Head of caudate nucleus (tissue), 42 donors: Measurements from ENCODE around the gene ARL6.

Experiments
- DNase-seq, 42 donors: peaks; one replicate each; pipeline versions ENCODE4 v3.0.0 to v3.0.0-alpha.2; 2020 to 2021; ENCODE audit warnings: mixed read lengths in 7 of 42
- intact Hi-C: fragments of 100-400 bp; cut with DNase I; formaldehyde crosslinking; loops from one replicate; pipeline ENCODE4 v1.15.0; 2022

The ARL6 gene, protein sequence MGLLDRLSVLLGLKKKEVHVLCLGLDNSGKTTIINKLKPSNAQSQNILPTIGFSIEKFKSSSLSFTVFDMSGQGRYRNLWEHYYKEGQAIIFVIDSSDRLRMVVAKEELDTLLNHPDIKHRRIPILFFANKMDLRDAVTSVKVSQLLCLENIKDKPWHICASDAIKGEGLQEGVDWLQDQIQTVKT

GRCh38 chr3:97764407-97765238 lies at the start of gene ARL6:
Gene ARL6, plus strand, starts transcription at chr3:97764758. Its CDS starts 3,350 bp downstream, at chr3:97768108.
- peak; percentile 79 to 95 (median 89) for DNase-seq
- intact Hi-C loops: no loop called here

- intact Hi-C loops: no loop called here
- peak; percentile 32 to 86 (median 74) for DNase-seq
Observed at GRCh38 chr3:97719156-97719821, 45.3 kb upstream of the ARL6 start.

DNA sequence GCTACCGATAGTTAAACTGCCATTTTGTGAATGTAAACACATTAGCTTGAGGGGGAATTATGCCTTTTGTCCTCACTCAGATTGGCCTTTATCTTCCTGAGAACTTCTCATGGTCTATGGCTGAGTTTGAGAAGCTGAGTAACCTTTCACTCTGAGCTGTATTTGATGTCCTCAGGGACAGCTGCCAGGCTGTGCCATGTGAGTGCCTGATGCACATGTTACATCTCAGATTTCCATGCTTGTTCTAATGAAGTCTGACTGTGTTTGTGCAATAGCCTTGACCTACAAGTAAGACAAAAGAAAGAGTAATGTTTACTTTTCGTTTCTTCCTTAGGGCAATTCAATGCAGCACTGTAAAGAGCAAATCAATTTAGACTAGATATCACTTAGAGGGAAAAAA lies 44.1 kb upstream of the ARL6 start:
- DNase-seq: no peak
- intact Hi-C loops: no loop called here

- intact Hi-C loops: no loop called here
- DNase-seq: no peak
Observed at GRCh38 chr3:97721446-97721845, 43.1 kb upstream of the ARL6 start.

DNA sequence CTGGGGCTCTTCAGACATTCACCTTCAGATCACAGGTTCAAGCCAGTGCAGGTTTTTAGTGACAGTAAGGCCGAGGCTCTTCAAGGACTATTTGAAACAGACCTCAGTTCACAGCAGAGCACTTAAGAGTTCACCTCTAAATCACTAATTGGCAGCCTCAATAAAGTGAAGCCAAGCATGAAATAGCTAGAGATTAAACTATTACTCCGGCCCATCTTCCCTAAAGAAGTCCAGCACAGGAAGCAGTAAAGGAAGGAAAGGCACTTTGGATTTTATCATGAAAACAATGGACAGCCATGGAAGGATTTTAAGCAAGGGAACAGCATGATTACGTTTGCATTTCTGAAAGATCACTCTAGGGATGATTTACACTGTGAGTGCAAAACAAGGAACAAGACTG lies 27.6 kb upstream of the ARL6 start:
- DNase-seq: no peak
- intact Hi-C loops: no loop called here

DNA sequence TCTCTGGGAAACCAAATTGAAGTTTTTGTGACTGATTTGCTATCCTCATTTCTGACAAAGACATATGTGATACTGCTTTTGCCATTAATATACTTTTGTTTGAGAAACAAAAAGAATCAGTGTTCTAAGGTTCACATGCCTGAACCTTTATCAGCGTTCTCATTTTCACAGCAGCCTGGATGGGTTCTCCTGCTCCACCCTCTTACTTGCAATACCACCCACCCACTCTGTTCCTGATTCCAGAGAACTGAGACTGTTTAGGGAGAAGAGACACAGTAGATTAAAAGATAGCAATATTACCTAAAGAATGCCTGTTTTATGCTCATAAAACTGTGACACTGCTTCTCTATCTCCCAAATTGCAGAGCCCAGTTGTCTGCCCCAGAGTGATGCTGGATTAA lies 25.8 kb upstream of the ARL6 start:
- DNase-seq: peak in 14 of 42 donors; percentile 11 to 70 (median 32)

DNA sequence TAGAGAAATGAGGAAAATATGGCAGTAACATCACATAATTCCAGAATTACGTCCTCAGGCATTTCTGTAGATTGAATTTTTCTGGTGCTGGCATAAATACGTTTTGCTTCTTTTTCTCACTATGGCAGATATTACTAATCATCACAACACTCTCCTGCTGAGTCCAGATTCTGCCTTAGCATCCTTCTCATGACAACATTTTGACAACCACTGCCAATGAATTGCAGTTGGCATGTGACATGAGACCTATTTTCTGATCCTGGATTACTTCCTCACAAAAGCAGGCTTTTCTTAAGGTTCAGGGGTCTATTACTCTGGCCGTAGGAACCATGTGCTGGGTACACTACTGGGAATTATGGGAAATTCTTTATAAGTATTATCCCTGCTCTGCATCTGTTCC lies 22.5 kb upstream of the ARL6 start:
- intact Hi-C loops: no loop called here
- no peak for DNase-seq

More for the DNA sequence above, 25.8 kb upstream of the ARL6 start:
- intact Hi-C loops: no loop called here

DNA sequence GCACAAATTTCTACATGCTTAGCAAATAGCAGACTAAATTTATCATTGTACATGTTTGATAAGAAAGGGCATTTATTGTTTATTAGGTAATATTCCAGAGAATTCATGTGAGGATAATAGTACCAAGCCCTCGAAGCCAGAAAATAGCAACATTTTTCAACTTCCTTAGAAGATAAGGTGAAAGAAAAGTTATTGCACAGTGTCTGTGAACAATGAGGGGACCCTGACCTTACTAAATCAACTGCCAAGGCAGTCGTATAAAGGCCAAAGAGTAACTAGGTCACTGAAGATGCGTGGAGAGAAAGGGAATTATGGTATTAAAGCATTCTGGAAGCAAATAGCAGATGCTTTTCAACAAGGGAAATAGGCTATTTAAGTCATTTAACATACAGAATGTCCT lies 20.3 kb upstream of the ARL6 start:
- no peak for DNase-seq
- intact Hi-C loops: no loop called here

DNA sequence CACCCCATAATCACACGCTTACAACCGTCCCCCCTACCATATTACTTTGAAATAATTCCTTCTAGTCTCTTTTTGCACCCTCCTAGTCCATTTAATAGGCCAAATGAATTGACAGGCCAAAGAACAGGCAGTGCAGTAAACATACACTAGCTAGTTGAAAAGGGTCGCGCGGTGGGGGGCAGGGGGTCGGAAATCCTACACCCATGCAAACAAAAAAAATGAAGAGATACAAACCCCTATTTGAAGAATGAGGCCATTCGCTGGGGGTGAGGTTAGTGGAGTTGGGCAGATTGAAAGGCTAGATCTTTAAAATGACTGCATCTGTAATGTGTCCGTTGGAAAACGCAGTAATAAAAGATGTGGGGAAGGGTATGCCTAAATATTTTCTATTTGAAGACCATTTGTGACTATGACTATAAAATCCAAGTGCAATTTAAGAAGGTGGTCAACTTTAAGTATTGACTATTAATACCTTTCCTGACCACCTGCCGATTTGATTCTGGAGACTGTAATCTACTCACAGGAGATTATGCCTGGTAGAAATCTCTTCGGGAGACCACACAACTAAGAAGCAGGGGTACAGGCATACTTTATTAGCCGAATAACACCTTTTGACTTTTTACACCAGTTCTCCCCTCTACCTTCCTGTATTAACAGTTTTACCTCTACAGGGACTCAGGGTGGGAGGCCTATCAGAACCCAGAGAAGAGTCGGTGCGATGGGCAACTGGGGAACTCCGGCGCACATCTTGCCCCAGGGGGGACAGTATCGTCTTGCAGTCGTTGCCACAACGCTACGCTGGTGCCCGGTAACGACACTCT lies 762 bp upstream of the ARL6 start:
- intact Hi-C loops: no loop called here
- peak in 4 of 42 donors; percentile 4 to 34 (median 12) for DNase-seq

DNA sequence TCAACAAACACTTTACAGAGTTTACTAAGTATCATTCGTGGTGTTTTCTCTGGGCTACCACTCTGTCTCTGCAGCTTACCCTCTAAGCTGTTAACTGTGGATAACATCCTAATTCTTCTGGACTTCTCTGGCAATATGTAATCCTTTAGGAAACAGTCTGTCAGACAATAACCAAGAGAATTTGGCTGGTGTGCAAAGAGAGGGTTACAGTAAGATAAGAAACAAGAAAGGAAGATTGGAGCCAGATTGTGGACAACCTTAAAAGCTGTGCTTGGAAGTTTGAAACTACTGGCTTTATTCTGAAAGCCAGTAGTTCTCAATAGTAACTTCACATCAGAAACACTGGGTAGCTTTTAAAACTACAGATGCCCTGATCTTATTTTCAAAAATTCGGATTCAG lies 778 bp downstream of the ARL6 start:
- intact Hi-C loops: no loop called here
- no peak for DNase-seq

DNA sequence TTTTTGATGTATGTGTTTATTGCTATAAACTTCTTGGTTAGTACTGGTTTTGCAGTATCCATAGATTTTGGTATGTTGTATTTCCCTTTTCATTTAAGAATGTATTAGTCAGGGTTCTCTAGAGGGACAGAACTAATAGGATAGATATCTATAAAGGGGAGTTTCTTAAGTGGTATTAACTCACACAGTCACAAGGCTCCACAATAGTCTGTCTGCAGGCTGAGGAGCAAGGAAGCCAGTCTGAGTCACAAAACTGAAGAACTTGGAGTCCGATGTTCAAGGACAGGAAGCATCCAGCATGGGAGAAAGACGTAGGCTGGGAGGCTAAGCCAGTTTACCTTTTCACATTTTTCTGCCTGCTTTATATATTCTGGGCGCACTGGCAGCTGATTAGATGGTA lies 8.4 kb downstream of the ARL6 start:
- intact Hi-C loops: no loop called here
- DNase-seq: no peak

GRCh38 chr3:97778152-97778551 lies 13.6 kb downstream of the ARL6 start:
- intact Hi-C loops: no loop called here
- DNase-seq: no peak

DNA sequence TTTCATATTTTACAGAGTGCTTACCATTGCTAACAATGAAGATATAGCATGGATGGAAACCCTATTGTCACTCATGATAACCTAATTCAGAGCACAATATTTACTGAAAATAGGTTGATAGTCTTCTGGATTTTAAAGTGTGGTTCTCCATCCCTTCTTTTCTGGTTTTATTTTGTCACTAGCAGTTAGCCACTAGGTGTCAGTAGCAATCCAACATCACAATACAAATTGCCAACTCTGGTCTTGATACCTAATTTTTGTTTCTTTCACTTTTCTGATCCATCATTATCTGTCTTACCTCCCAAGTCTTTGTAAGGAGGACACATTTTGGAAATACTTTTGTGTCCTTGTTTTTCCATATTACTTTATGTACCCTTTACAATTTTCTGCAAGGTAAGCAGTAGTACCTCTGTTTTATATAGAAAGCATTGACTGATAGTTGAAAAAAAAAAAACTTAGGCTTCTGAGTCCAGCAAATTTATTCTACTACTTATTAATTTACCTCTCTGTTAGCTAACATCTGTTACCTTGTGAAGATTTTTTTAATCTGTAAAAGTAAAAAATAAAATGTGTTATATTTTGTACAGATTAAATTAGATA lies 29.0 kb downstream of the ARL6 start:
- intact Hi-C loops: loop anchor here (5.0 kb wide), 1 partner anchor 229 kb away; no protein-coding TSS in a partner anchor
- peak in 8 of 42 donors; percentile 14 to 63 (median 24) for DNase-seq

DNA sequence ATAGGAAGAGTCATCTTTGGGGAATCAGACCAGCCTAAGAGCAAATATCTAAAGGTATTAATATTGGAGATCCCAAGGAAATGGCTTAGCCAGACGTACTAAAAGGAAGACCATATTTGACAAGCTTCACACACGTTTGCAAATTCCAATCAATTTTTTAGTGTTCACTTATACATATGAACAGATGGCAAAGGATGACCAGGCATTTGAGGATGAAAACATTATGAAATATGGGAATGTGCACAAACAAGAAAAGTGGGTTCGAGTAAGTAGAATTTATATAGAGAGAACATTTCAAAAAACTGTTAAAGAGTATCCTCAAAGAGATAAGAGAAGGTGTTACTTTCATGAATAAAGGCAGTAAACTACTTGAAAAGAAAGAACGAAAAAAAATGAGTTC lies 31.4 kb downstream of the ARL6 start:
- intact Hi-C loops: no loop called here
- DNase-seq: no peak

GRCh38 chr3:97804471-97804870 lies 39.9 kb downstream of the ARL6 start:
- intact Hi-C loops: no loop called here
- no peak for DNase-seq

- intact Hi-C loops: no loop called here
- no peak for DNase-seq
Observed at GRCh38 chr3:97810779-97811390, 46.3 kb downstream of the ARL6 start.

GRCh38 chr3:97815149-97815917 lies 50.8 kb downstream of the ARL6 start:
- intact Hi-C loops: no loop called here
- peak in 3 of 42 donors; percentile 22 to 42 (median 38) for DNase-seq

DNA sequence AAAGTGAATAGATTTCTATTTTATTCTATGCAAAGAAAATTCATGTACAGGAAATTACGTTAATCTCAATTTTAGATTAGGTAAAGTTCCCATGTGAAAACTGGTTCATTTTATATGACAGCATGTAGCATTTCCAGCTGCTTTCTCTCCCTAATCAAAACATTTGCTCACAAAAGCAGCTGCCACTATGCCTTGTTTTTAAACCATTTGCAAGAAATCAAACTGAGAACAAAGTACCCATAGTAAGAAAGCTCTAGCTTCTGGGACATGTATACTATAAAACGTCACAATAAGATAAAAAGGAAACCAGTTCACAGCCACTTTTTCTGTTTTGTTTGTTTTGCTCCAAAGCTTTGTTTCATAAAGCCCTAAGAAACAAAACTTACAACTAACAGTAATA lies 52.3 kb downstream of the ARL6 start:
- intact Hi-C loops: no loop called here

More for the DNA sequence above, 52.3 kb downstream of the ARL6 start:
- no peak for DNase-seq
